GM18507 (cell line): ENCODE data around the gene DNAJC2.
"Not testable (repeated sequence)": the region's sequence is repeated elsewhere in the genome, so short reads cannot be mapped to it uniquely, and the experiment has no call there.

ENCODE experiments used
- DNase-seq: peaks from one replicate; pipeline ENCODE4 v3.0.0; 2011; ENCODE audit warnings: low read depth; ENCODE audit not compliant: insufficient read length; ENCODE audit errors: extremely low spot score
- FAIRE-seq: peaks from 2 replicates; lab custom pipeline; 2011; peaks lifted over from hg19 to GRCh38; lab: Jason Lieb, UNC

DNAJC2 gene

GRCh38 chr7:103279636-103279962, 65.0 kb downstream of the DNAJC2 start:
- not testable (repeated sequence) for DNase-seq, FAIRE-seq

DNA sequence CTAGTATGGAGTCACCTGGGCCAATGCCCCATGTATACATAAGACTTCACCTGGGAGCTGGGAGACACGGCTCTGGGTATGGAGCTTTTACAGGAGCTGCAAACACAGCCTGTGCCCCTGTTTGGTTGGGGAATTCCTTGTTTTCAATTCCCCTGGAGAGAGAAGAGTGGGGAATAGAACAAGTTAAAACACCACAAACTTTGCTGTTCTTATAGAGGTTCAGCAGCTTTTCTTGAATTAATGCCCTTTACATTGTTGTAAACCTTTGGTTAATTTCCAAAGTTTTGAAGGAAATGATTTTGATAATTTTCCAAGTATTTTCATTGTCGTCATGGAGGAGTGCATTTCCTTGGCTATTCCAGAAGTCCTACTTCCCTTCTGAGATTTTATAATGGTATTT, 66.4 kb downstream of the DNAJC2 start:
- not testable (repeated sequence) for DNase-seq, FAIRE-seq

GRCh38 chr7:103274867-103275266, 69.7 kb downstream of the DNAJC2 start:
- not testable (repeated sequence) for DNase-seq, FAIRE-seq

DNA sequence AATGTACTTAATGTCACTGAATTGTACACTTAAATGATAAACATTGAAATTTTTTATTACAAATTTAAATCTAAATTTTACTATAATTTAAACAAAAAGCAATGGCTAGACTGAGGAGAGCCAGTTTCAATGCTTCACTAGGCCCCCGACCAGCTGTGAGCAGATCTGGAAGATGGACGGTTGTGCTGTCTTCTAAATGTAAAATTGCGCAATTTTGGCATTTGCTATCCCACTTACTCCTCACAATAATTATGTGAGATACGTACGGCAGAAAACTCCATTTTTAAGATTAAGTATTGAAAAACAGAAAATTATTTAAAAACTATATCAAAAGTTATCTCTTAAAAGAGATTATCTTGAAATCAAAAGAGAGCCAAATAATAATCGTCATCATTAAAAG, 71.2 kb downstream of the DNAJC2 start:
- DNase-seq, FAIRE-seq: not testable (repeated sequence)

DNA sequence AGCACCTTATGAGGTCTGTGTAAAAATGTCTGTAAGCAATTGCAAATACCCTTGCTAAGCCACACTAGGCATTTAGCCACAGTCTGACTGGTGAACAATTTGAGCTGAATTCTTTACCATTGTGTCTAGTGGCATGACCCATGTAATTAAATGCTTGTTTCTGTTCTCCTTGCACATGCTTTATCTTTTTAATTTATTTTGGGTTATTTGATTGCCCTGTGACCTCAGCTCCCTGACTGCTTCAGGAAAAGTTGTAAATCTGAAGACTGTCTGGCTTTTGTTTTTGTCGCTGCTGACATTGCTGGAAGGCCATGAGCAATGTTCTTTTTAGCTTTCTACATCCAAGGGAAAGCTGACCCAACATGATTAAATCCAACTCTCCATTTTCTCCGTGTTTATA, 78.3 kb downstream of the DNAJC2 start:
- FAIRE-seq = not testable (repeated sequence)

DNA sequence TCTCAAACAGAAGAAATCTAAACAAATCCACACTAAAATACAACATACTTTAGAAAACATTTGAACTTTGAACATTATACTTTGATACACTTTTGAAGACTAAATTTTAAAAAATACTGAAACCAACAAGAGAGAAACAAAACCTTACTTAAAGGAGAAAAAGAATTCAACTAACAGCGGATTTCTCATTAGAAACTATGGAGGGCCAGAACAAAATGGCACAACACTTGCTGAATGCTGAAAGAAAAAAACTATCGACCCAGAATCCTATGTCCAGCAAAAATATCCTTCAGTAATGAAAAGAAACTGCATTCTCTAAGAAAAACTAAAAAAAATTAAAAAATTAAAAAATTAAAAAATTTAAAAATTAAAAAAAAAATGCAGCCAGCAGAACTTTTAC, 80.5 kb downstream of the DNAJC2 start:
- not testable (repeated sequence) for FAIRE-seq, DNase-seq

More for the DNA sequence above, 78.3 kb downstream of the DNAJC2 start:
- not testable (repeated sequence) for DNase-seq
